HUES6 (cell line): ENCODE results near the gene ASIC3.
"Not testable (repeated sequence)": the region's sequence is repeated elsewhere in the genome, so short reads cannot be mapped to it uniquely, and the experiment has no call there.

ENCODE experiments used
- H3K27ac ChIP-seq: 2 replicates; pipeline ENCODE4 v1.7.0; 2013; ENCODE audit warnings: low read depth, mild to moderate bottlenecking, low read length, inconsistent platforms
- H3K27me3 ChIP-seq: 2 replicates; pipeline ENCODE4 v1.6.1; 2013; ENCODE audit warnings: low read length; ENCODE audit not compliant: control insufficient read depth, insufficient read depth
- H3K36me3 ChIP-seq: 2 replicates; pipeline ENCODE4 v1.6.1; 2013; ENCODE audit warnings: low read length; ENCODE audit not compliant: control insufficient read depth, insufficient read depth
- H3K4me1 ChIP-seq: 2 replicates; pipeline ENCODE4 v1.6.1; 2013; ENCODE audit warnings: low read length; ENCODE audit not compliant: control insufficient read depth, insufficient read depth
- H3K4me3 ChIP-seq: 2 replicates; pipeline ENCODE4 v1.5.1; 2013; ENCODE audit warnings: low read depth, low read length
- H3K9ac ChIP-seq: one replicate; pipeline ENCODE4 v1.6.1; 2013; ENCODE audit warnings: mild to moderate bottlenecking, low read length
- H3K9me3 ChIP-seq: 2 replicates; pipeline ENCODE4 v1.6.1; 2013; ENCODE audit warnings: low read depth, low read length; ENCODE audit not compliant: control insufficient read depth, insufficient read depth

ASIC3 gene

DNA sequence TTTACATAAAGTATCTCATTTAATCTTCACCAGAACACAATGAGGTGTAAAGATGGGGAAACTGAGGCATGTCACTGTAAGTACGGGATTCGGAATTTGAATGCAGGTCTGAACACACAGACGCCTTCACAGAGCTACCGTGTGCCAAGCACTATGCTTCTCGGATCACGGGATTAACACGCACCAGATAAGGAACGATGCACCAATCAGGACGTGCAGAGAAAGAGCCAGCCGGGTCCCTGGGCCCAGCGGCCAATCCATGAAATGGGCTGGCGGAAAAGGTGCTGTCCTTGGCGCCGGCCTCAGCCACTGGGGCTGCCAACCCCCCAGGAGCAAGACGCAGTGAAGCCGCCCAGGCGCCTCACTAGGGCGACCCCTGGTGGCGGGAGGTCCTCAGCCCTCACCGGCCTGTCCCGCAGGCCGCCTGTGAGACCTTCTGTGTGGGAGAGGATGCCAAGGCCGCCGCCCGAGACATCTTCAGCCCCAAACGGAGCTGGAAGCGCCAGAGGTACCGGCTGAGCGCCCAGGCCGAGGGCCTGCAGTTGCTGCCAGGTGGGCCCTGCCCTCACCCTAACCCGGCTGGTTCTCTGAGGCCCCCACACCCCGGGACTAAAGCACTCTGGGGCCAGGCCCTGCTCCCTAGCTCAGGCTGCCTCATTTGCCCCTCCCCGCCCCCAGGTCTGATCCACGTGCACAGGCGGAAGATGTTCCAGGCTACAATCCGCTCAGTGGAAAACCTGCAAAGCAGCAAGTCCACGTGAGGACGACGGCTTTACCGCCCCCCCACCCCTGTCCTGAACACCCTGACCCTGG, 39.6 kb upstream of the ASIC3 start:
- Histone ChIP-seq H3K9me3 (no peaks in the 10 kb centered on the region), H3K27me3 (no peaks in the 10 kb centered on the region), H3K9ac (peak overlapping the region; percentile 15), H3K27ac (no peak overlapping the region), H3K4me1 (peaks cover 44% of the 10 kb centered on the region), H3K36me3 (no peaks in the 10 kb centered on the region), H3K4me3 (peak overlapping the region; percentile 23)

DNA sequence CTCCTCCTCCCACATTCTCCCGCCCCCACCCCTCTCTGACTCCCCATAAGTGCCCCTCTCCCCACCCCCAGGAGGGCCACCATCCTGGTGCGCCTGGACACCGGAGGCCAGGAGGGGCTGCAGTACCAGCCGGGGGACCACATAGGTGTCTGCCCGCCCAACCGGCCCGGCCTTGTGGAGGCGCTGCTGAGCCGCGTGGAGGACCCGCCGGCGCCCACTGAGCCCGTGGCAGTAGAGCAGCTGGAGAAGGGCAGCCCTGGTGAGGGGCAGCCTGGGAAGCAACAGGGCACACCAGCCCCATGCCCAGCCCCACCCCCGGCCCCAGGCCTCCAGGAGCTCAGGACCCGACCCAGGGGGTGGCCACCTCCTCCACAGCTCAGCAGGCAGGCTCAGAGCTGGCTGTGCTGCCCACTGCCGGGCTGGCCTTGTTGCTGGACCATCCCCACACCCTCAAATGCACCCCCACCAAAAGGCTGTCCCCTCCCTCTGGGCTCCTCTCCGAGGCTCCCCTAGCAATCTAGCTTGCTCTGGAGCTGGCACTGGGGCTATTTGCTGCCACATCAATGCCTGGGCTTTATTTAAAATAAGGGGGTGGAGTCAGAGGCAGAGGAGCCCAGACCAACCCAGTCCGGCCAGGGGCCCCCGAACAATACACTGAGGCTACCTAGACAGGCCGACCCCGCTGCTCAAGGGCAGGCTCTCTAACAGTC, 38.8 kb upstream of the ASIC3 start:
- no peak overlapping the region for H3K27ac ChIP-seq
- no peaks in the 10 kb centered on the region for H3K9me3 ChIP-seq
- H3K27me3 ChIP-seq: no peaks in the 10 kb centered on the region
- no peaks in the 10 kb centered on the region for H3K36me3 ChIP-seq
- peak overlapping the region; percentile 39; the same call in 1 of the 2 replicates for H3K4me3 ChIP-seq
- peaks cover 50% of the 10 kb centered on the region for H3K4me1 ChIP-seq
- no peak overlapping the region for H3K9ac ChIP-seq

DNA sequence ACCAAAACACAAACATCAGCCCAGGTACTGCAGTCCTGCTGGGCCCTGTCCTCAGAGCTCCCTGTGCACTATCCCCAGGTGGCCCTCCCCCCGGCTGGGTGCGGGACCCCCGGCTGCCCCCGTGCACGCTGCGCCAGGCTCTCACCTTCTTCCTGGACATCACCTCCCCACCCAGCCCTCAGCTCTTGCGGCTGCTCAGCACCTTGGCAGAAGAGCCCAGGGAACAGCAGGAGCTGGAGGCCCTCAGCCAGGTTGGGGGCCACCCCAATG, 38.4 kb upstream of the ASIC3 start:
- H3K9ac ChIP-seq: peak overlapping the region; percentile 19
- H3K4me1 ChIP-seq: peaks cover 50% of the 10 kb centered on the region
- H3K36me3 ChIP-seq: no peaks in the 10 kb centered on the region
- H3K27me3 ChIP-seq: no peaks in the 10 kb centered on the region
- H3K27ac ChIP-seq: no peak overlapping the region
- peak overlapping the region; percentile 39; the same call in 1 of the 2 replicates for H3K4me3 ChIP-seq
- no peaks in the 10 kb centered on the region for H3K9me3 ChIP-seq

DNA sequence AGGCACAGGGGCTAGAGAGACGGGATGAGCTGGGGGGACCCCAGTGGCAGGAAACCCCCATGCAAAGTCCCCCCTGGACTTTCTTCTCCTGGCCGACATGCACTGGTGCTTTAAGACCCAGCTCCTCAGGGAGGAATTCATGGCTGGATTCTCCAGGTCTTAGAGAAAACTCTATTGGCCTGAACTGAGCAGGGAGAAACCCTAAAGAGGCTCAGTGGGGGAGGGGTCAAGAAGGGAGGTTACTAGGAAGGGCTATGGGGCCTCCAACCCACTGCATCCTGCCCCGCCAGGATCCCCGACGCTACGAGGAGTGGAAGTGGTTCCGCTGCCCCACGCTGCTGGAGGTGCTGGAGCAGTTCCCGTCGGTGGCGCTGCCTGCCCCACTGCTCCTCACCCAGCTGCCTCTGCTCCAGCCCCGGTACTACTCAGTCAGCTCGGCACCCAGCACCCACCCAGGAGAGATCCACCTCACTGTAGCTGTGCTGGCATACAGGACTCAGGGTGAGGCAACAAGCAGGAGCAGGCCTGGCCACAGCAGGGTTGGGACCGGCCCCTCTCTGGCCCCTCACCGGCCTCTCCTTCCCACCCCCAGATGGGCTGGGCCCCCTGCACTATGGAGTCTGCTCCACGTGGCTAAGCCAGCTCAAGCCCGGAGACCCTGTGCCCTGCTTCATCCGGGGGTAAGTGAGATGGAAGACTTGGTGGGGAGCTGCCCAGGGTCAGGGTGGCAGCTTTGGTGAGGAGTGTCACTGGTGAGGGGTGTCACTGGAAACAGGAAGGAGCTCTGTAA, 37.8 kb upstream of the ASIC3 start:
- H3K9me3 ChIP-seq: no peaks in the 10 kb centered on the region
- H3K27me3 ChIP-seq: no peaks in the 10 kb centered on the region
- H3K4me1 ChIP-seq: peaks cover 50% of the 10 kb centered on the region
- H3K4me3 ChIP-seq: peak overlapping the region; percentile 39
- peak overlapping the region; percentile 36 for H3K9ac ChIP-seq
- peak overlapping the region; percentile 0; the same call in 1 of the 2 replicates for H3K27ac ChIP-seq
- no peaks in the 10 kb centered on the region; the same call in 1 of the 2 replicates for H3K36me3 ChIP-seq

DNA sequence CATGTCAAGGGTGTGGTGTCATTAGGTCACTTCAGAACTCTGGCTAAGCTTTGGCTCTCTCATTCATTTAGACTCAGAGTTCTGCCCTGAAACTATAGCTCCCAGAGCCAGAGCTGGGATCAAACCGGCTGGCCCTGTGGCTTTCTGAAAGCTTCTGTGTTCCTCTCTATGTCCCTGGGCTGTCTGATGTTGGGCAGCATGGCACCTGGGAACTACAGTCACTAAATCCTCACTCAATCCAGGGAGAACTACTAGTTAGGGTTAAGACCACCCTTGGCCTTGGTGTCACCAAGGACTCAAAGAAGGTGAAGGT, 37.3 kb upstream of the ASIC3 start:
- H3K4me3 ChIP-seq: peak overlapping the region; percentile 39; the same call in 1 of the 2 replicates
- H3K36me3 ChIP-seq: no peaks in the 10 kb centered on the region; the same call in 1 of the 2 replicates
- peak overlapping the region; percentile 36 for H3K9ac ChIP-seq
- H3K27ac ChIP-seq: no peak overlapping the region; the same call in 1 of the 2 replicates
- H3K27me3 ChIP-seq: no peaks in the 10 kb centered on the region
- H3K9me3 ChIP-seq: no peaks in the 10 kb centered on the region
- H3K4me1 ChIP-seq: peaks cover 50% of the 10 kb centered on the region

DNA sequence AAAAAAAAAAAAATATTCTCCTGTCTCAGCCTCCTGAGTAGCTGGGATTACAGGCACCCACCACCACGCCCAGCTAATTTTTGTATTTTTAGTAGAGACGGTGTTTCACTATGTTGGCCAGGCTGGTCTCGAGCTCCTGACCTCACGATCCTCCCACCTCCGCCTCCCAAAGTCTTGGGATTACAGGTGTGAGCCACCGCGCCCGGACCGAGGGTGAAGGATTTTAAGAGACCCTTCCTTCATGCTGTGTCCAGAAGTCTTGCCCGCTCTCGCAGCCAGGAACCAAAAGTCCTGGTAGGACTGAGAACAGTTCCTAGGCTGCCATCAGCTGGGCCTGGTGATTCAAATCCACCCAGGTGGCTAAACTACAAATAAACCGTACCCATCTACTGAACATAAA, 36.7 kb upstream of the ASIC3 start:
- H3K27me3 ChIP-seq, H3K4me3 ChIP-seq, H3K27ac ChIP-seq, H3K9ac ChIP-seq, H3K9me3 ChIP-seq, H3K36me3 ChIP-seq: not testable (repeated sequence)
- peaks cover 50% of the 10 kb centered on the region for H3K4me1 ChIP-seq

DNA sequence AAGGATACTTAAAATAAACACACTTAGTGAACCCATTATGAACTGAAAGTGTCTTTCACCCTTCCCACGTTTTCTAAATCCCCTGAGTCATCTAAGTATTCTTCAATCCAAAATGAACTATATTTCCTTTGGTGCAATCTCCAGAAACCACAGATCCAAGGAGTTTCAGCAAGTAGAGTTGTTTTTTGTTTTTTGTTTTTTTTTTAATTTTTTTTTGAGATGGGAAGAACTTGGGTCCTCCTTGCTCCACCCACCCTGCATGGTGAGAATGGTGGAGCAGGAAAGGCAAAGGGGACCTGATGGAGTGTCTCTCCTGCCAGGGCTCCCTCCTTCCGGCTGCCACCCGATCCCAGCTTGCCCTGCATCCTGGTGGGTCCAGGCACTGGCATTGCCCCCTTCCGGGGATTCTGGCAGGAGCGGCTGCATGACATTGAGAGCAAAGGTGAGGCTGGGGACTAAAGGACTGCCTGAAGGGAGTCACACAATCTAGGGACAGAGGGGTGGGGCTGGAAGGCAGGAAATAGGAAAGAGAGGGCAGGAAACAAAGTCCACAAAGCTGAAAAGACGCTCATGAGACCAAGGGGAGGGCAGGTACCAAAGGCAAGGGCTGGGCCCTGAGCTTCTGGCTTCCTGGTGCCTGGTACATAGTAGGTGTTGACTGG, 36.2 kb upstream of the ASIC3 start:
- Histone ChIP-seq H3K36me3 (no peaks in the 10 kb centered on the region; the same call in 1 of the 2 replicates), H3K27me3 (peaks cover 3% of the 10 kb centered on the region), H3K27ac (no peak overlapping the region), H3K9me3 (no peaks in the 10 kb centered on the region), H3K4me3 (no peak overlapping the region; the same call in 1 of the 2 replicates), H3K9ac (no peak overlapping the region), H3K4me1 (peaks cover 51% of the 10 kb centered on the region)

DNA sequence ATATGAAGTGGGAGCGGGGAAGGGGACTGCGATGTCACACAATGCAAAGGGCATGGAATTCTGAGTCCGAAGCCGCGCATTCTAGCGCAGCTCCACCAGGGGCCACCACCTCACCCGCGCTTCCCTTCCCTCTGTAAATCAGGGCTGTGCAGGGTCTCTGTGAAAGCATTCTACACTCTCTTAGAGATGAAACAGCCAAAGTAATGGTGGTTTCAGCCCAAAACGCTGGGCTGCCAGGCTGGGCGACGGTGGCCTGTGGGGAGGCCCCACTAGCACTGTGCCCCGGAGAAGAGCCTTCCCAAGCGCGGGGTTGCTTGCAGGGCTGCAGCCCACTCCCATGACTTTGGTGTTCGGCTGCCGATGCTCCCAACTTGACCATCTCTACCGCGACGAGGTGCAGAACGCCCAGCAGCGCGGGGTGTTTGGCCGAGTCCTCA, 35.4 kb upstream of the ASIC3 start:
- no peaks in the 10 kb centered on the region; the same call in 1 of the 2 replicates for H3K36me3 ChIP-seq
- no peak overlapping the region for H3K27ac ChIP-seq
- H3K4me1 ChIP-seq: peaks cover 51% of the 10 kb centered on the region
- H3K9me3 ChIP-seq: no peaks in the 10 kb centered on the region
- peaks cover 11% of the 10 kb centered on the region for H3K27me3 ChIP-seq
- peak overlapping the region; percentile 14 for H3K9ac ChIP-seq
- H3K4me3 ChIP-seq: peak overlapping the region; percentile 49

DNA sequence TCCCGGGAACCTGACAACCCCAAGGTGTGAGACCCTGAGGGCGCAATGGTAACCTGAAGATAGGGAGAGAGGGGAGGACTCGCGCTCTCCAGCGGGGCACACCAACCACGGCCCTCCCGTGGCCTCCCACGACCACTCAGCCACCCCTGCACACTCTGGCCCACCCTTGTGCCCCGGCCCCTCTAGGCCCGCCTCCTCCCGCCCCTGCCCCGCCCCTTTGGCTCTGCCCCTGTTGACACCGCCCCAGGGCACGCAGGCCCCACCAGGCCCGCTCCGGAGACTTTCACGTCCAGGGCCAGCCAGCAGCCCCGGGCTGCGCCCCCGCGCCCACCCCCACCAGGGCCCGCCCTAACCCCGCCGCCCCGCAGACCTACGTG, 35.0 kb upstream of the ASIC3 start:
- peak overlapping the region; percentile 64 for H3K4me3 ChIP-seq
- H3K9me3 ChIP-seq: no peaks in the 10 kb centered on the region
- H3K27ac ChIP-seq: no peak overlapping the region
- peaks cover 15% of the 10 kb centered on the region for H3K27me3 ChIP-seq
- peaks cover 50% of the 10 kb centered on the region for H3K4me1 ChIP-seq
- peak overlapping the region; percentile 14 for H3K9ac ChIP-seq
- H3K36me3 ChIP-seq: no peaks in the 10 kb centered on the region; the same call in 1 of the 2 replicates

DNA sequence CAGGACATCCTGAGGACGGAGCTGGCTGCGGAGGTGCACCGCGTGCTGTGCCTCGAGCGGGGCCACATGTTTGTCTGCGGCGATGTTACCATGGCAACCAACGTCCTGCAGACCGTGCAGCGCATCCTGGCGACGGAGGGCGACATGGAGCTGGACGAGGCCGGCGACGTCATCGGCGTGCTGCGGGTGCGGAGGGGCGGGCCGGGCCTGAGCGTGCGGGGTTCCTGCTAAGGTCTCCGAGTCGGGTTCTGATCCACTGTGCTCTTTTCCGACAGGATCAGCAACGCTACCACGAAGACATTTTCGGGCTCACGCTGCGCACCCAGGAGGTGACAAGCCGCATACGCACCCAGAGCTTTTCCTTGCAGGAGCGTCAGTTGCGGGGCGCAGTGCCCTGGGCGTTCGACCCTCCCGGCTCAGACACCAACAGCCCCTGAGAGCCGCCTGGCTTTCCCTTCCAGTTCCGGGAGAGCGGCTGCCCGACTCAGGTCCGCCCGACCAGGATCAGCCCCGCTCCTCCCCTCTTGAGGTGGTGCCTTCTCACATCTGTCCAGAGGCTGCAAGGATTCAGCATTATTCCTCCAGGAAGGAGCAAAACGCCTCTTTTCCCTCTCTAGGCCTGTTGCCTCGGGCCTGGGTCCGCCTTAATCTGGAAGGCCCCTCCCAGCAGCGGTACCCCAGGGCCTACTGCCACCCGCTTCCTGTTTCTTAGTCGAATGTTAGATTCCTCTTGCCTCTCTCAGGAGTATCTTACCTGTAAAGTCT, 34.4 kb upstream of the ASIC3 start:
- Histone ChIP-seq H3K27me3 (peaks cover 20% of the 10 kb centered on the region), H3K36me3 (no peaks in the 10 kb centered on the region; the same call in 1 of the 2 replicates), H3K4me1 (peaks cover 51% of the 10 kb centered on the region), H3K4me3 (peak overlapping the region; percentile 64), H3K9me3 (no peaks in the 10 kb centered on the region), H3K9ac (peak overlapping the region; percentile 44), H3K27ac (no peak overlapping the region)
